Measurements from ENCODE around the gene C10orf143.

DNA sequence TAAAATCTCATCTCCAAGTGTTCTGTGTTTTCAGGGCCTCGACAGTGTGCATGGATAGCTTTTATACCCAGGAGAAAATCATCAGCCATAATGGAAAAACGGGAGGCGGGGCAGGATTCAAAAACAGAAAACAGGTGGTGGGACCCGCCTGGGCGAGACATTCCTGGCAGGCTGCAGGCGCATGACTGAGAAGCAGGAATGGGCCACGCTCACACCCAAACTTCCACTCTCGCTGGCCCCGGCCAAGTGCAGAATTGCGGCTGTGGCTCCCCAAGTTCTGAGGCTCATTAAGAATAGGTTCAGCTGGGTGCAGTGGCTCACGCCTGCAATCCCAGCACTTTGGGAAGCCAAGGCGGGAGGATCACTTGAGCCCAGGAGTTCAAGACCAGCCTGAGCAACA is 60.6 kb downstream of the C10orf143 start:
- TF ChIP-seq, protein P1, sequence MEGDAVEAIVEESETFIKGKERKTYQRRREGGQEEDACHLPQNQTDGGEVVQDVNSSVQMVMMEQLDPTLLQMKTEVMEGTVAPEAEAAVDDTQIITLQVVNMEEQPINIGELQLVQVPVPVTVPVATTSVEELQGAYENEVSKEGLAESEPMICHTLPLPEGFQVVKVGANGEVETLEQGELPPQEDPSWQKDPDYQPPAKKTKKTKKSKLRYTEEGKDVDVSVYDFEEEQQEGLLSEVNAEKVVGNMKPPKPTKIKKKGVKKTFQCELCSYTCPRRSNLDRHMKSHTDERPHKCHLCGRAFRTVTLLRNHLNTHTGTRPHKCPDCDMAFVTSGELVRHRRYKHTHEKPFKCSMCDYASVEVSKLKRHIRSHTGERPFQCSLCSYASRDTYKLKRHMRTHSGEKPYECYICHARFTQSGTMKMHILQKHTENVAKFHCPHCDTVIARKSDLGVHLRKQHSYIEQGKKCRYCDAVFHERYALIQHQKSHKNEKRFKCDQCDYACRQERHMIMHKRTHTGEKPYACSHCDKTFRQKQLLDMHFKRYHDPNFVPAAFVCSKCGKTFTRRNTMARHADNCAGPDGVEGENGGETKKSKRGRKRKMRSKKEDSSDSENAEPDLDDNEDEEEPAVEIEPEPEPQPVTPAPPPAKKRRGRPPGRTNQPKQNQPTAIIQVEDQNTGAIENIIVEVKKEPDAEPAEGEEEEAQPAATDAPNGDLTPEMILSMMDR (IDR thresholded peaks at IDR 0.05): no peak
- TF ChIP-seq POLR2A (IDR thresholded peaks at IDR 0.05): no peak

All from stomach (tissue), 4 donors.